ENCODE data around the gene GPX4.

The GPX4 gene

DNA sequence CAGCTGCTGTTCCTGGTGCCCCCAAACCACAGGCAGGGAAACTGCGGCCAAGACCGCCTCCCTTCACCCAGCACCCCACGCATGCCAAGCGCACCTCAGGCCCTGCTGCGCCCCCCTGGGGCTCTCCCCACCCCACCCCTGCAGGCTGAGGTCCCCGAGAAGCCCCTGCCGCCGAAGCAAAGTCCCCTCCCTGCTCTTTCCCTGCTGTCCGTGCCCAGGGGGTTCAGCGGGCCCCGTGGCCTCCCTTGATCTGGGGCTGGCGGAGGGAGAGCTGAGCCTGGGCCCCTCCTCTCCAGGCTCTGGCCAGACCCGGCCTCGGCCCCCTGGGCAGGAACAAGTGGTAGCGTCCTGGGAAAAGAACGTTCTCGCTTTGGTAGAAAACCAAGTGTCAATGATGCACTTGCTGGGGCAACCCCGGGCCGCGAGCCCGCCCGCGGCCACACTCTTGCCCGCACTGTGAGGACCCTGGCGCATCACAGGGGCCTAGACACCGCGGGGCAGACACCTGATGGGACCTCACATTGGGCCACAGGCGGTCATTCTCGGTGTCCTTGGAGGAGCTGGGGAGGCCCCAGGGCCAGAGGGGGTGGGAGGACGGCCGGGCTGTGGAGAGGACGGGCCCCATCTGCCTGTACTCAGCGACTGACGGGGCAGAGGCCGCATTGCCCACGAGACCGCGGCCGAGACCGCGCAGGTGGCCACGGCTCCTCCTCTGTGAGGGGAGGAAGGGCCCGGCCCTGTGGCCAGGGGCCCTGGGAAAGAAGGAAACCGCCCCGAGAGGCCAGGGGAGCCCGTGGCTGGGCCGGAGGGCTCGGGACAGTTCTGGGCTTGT, 29.0 kb downstream of the GPX4 start:
- DNase-seq: no peak

DNA sequence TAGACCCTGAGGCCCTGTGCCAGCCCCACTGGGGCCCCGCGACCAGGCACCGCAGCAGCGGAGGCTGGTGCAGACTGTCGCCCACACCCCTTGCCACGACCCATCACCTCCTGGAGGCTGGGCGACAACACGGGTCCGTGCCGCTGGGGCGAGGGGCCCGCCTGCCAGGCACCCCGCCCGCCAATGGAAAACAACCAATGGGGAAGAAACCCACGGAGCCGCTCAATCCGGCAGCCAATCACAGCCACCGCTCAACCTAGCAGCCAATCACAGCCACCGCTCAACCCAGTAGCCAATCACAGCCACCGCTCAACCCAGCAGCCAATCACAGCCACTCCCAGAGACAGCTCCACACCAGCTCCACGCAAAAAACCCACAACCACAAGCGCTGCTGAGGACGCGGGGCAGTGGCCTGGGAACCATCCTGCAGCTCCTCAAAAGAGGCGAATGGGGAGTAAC, 29.7 kb downstream of the GPX4 start:
- no peak for DNase-seq

DNA sequence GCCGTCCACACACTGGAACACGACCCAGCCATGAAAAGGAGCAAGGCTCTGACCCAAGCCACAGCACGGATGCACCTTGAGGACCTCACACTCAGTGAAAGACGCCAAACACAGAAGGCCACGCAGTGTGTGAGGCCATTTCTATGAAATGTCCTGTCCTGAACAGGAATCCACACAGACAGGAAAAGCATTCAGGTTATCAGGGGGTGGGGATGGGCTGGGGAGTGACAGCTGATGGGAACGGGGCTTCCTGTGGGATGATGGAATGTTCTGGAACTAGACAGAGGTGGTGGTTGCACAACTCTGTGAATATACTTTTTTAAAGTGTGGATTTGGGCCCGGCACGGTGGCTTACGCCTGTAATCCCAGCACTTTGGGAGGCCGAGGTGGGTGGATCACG, 30.6 kb downstream of the GPX4 start:
- DNase-seq: no peak

DNA sequence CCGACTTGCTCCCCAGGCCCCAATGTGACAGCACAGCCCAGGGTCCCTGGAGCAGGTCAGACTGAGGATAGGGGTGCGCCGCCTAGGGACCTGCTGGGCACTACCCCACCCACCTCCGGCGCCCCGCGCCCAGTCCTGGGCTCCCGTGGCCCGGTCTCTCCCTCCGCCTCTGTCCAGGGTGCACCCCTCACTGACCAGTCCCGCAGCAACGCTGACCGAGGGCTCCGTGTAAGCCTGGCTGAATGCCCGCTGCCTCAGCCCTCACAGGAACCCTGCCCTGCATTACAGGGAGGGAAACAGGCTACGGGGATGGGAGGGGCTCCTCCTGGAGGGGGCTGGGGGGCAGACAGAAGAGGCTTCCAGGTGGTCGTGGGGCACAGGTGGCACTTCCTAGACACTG, 31.7 kb downstream of the GPX4 start:
- no peak for DNase-seq

GRCh38 chr19:1136201-1136600, 32.4 kb downstream of the GPX4 start:
- DNase-seq: no peak

GRCh38 chr19:1136621-1137317, 33.0 kb downstream of the GPX4 start:
- no peak for DNase-seq

- DNase-seq: no peak
Observed at GRCh38 chr19:1138121-1138520, 34.3 kb downstream of the GPX4 start.

GRCh38 chr19:1139126-1139525, 35.3 kb downstream of the GPX4 start:
- DNase-seq: no peak

DNA sequence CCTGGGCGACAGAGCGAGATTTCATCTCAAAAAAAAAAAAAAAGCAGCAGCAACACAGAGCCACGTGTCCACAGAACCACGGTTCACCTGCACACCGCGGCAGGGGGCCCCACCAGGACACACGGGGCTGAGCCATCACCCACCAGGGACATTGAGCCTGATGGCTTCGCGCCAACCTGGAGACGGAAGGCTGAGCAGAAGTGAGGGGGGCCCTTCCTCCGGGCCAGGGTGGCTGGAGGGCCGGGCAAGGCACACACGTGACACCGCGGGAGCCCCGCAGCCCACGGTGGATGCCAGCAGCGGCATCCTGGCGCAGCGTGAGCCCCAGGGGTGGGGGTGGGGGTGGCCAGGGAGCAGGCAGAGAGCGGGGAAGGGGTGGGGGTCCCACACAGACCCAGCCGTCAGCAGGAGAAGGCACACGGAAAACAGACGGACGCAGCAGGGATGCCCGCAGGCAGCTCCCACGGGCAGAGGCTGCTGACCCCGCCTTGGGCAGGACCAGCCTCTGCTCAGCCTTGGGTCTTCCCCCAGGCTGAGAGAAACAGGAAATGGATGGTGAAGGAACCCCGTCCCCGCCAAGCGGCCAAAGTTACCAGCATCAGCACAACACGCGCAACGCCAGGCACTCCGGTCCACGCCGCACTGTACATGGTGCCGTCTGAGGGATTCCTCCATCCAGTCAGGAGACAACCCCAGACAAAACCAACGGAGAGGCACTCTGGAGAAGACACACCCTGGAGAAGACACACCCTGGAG, 36.7 kb downstream of the GPX4 start:
- DNase-seq: no peak

DNA sequence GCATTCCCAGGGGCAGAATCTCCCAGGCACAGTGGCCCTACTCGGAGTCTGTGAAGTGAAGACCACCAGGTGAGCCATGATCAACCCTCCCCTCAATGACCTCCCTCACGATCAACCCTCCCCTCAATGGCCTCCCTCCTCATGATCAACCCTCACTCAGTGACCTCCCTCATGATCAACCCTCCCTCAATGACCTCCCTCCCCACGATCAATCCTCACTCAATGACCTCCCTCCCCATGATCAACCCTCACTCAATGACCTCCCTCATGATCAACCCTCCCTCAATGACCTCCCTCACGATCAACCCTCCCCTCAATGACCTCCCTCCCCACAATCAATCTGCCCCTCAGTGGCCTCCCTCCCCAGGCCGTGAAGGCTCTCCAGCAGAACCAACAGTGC, 38.1 kb downstream of the GPX4 start:
- no peak for DNase-seq

GRCh38 chr19:1143828-1144399, 40.1 kb downstream of the GPX4 start:
- no peak for DNase-seq

DNA sequence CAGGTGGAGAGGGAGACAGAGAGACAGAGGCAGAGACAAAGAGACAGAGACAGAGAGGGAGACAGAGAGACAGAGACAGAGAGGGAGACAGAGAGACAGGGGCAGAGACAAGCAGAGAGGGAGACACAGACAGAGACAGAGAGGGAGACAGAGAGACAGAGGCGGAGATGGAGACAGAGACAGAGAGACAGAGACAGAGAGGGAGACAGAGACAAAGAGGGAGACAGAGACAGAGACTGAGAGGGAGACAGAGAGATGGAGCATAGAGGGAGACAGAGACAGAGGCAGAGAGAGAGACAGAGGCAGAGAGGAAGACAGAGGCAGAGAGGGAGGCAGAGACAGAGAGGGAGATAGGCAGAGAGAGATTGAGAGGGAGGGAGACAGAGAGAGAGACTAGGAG, 40.9 kb downstream of the GPX4 start:
- DNase-seq: no peak

GRCh38 chr19:1145635-1146411, 42.0 kb downstream of the GPX4 start:
- DNase-seq: no peak

- DNase-seq: no peak
Observed at GRCh38 chr19:1146412-1146699, 42.6 kb downstream of the GPX4 start.

GRCh38 chr19:1146858-1147780, 43.3 kb downstream of the GPX4 start:
- no peak for DNase-seq

DNA sequence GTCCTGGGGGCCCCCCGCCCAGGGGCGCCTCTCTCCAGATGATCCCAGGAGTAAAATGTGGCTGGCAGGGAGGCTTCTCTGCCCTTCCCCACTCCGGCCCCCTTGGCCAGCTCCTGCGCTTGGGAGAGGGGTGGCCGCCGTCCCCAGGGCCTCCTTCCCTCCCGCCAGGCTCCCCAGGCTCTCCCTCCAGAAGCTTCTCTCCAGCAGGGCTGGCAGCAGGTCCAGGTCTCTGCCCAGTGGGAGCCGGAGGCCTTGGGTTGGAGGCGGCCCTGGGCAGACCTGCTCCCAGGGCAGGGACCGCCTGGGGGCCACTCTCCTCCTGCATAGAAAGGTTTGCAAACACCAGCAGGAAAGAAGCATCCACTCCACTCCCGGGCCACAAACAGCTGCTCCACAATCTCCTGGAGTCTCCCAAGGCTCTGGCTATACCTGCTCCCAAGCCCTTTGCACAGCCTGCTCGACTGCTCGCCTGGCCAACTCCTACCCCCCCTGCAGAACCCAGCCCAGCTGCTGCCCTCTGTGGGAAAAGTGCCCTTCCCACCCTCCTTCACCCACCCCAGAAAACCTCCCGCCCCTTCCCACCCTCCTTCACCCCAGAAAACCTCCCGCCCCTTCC, 44.2 kb downstream of the GPX4 start:
- DNase-seq: no peak

- DNase-seq: no peak
Observed at GRCh38 chr19:1149259-1150045, 45.7 kb downstream of the GPX4 start.

- DNase-seq: no peak
Observed at GRCh38 chr19:1150333-1151036, 46.7 kb downstream of the GPX4 start.

- no peak for DNase-seq
Observed at GRCh38 chr19:1151037-1151724, 47.4 kb downstream of the GPX4 start.

All from right forelimb (tissue), 1 donor.